HEK293T (cell line): ENCODE results near the gene COL1A1.

Experiments used
- CTCF ChIA-PET: fragments of 350-600 bp; formaldehyde crosslinking; extraction: SDS; loops from one replicate; lab custom pipeline; 2021; ENCODE audit warnings: antibody characterized with exemption, inconsistent platforms; lab: Yijun Ruan, JAX
- POLR2A ChIA-PET: fragments of 350-600 bp; formaldehyde crosslinking; extraction: SDS; loops from one replicate; lab custom pipeline; 2020; ENCODE audit warnings: antibody characterized with exemption, inconsistent platforms; lab: Yijun Ruan, JAX
- DNase-seq: peaks from one replicate; pipeline ENCODE4 v3.0.0; 2012; ENCODE audit warnings: mixed read lengths; ENCODE audit errors: extremely low spot score
- ARNT ChIP-seq: fragments of 450-650 bp; IDR thresholded peaks from 2 replicates; pipeline ENCODE4 v1.6.1; 2017; ENCODE audit warnings: mild to moderate bottlenecking
- BHLHE40 ChIP-seq: fragments of 450-650 bp; IDR thresholded peaks from 2 replicates; pipeline ENCODE4 v1.6.1; 2016; ENCODE audit warnings: mild to moderate bottlenecking, moderate library complexity, borderline replicate concordance
- CTBP1 ChIP-seq: fragments of 450-650 bp; IDR thresholded peaks from 2 replicates; pipeline ENCODE4 v1.6.1; 2016; ENCODE audit warnings: borderline replicate concordance
- ELF4 ChIP-seq: fragments of 450-650 bp; IDR thresholded peaks from 2 replicates; pipeline ENCODE4 v1.6.1; 2017; ENCODE audit warnings: antibody characterized with exemption
- FOXA1 ChIP-seq: fragments of 450-650 bp; IDR thresholded peaks from 2 replicates; pipeline ENCODE4 v1.6.1; 2016; ENCODE audit warnings: mild to moderate bottlenecking
- FOXK2 ChIP-seq: fragments of 450-650 bp; IDR thresholded peaks from 2 replicates; pipeline ENCODE4 v1.6.1; 2016; ENCODE audit warnings: mild to moderate bottlenecking
- FOXM1 ChIP-seq: fragments of 450-650 bp; IDR thresholded peaks from 2 replicates; pipeline ENCODE4 v1.6.1; 2017; ENCODE audit warnings: mild to moderate bottlenecking, borderline replicate concordance
- HDGF ChIP-seq: fragments of 450-650 bp; IDR thresholded peaks from 2 replicates; pipeline ENCODE4 v1.6.1; 2017; ENCODE audit warnings: antibody characterized with exemption, borderline replicate concordance
- L3MBTL2 ChIP-seq: fragments of 450-650 bp; conservative IDR thresholded peaks from 2 replicates; pipeline ENCODE4 v1.6.1; 2016; ENCODE audit warnings: mild to moderate bottlenecking
- LEF1 ChIP-seq: fragments of 450-650 bp; IDR thresholded peaks from 2 replicates; pipeline ENCODE4 v1.6.1; 2017; ENCODE audit warnings: mild to moderate bottlenecking, borderline replicate concordance
- NFRKB ChIP-seq: fragments of 450-650 bp; IDR thresholded peaks from 2 replicates; pipeline ENCODE4 v1.6.1; 2016; ENCODE audit warnings: mild to moderate bottlenecking, moderate library complexity
- PKNOX1 ChIP-seq: fragments of 450-650 bp; IDR thresholded peaks from 2 replicates; pipeline ENCODE4 v1.6.1; 2016
- SP1 ChIP-seq: fragments of 450-650 bp; IDR thresholded peaks from 2 replicates; pipeline ENCODE4 v1.6.1; 2017
- SUZ12 ChIP-seq: fragments of 450-650 bp; IDR thresholded peaks from 2 replicates; pipeline ENCODE4 v1.6.1; 2016; ENCODE audit warnings: mild to moderate bottlenecking
- TARDBP ChIP-seq: fragments of 450-650 bp; IDR thresholded peaks from 2 replicates; pipeline ENCODE4 v1.6.1; 2016
- ZNF384 ChIP-seq: fragments of 450-650 bp; IDR thresholded peaks from 2 replicates; pipeline ENCODE4 v1.6.1; 2016

Gene COL1A1

DNA sequence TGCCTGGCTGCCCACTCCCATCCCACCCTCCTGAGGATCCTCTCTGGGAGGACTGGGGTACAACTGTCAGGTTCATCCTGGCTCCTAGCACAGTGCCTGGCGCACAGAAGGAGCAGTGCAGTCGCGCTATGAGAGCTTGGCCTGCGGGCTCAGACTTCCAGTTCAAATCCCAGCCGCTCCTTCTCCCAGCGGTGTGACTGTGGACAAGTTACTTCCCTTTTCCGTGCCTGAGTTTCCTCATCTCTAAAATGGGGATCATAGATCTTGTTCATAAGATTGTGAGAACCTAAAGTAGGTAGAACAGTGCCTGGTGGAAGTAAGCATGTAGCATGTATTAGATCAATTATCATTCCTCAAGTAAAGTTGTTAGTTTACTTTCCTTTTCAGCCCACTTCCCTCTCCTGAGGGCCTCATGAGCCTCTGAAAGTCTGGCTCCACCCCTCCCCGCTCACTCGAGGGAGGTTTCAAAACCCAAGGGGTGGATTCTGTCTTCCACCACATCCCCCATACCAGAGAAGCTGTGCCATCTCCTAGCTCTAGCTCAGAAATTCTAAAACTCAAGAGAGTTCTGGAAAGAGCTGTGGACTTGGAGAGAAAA, 19.9 kb upstream of the COL1A1 start:
- TF ChIP-seq FOXM1 (no peak), TARDBP (no peak)
- DNase-seq: no peak
- POLR2A ChIA-PET: interaction anchor here (1.1 kb wide), 1 partner anchor 60 kb away, joined by 5 read pairs; no protein-coding TSS in a partner anchor
- CTCF ChIA-PET: no interaction called here

DNA sequence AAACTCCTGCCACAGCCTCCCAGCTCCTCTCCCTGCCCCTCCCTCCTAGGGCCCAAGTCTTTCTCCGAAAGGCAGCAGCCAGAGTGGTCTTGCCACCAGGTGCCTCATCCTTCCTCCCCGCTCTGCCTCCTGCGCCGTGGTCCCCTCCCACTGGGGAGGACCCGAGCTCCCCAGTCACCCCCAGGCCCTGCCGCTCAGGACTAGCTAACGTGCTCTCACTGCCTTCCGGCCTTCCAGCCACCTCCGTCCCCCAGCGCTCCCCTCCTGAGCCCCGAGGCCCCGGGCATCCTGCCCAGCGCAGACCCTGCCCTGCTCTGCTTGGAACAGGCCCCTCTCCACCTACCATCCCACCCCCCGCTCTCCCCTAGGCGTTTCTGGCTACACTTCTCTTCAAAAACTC, 19.4 kb upstream of the COL1A1 start:
- TF ChIP-seq LEF1 (no peak), ELF4 (no peak), NFRKB (no peak), L3MBTL2 (no peak)
- CTCF ChIA-PET: interaction anchor here (0.8 to 2.0 kb wide), 2 partner anchors 19 to 82 kb away, joined by 4 to 7 read pairs; partner anchors contain the start of gene COL1A1
- DNase-seq: no peak
- POLR2A ChIA-PET: interaction anchor here (1.1 kb wide), 1 partner anchor 60 kb away, joined by 5 read pairs; no protein-coding TSS in a partner anchor

DNA sequence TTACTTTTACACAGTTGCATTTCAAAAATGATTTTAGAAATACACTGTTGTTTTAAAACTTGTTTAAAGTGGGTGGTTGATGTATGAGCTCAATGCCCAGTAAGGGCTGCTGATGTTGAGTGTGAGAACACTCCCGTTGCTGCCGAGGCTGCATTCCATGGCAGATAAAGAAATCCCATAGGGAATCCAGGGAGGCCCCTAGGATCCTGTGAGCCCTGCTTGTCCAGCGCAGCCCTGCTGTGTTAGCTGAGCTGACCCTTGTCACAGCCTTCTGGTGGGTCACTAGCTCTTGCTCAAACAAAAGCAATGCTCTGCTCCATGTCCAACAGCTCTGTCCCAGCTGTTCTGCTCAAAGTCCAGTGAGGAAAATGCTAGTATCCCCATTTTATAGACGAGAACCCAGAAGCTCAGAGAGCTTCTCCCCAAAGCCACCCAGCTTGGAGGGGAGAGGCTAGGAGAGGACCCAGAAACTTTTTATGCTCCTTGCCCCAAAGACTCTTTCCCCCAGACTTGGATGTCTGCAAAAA, 18.6 kb upstream of the COL1A1 start:
- POLR2A ChIA-PET: interaction anchor here (1.1 kb wide), 1 partner anchor 59 kb away, joined by 5 read pairs; no protein-coding TSS in a partner anchor

DNA sequence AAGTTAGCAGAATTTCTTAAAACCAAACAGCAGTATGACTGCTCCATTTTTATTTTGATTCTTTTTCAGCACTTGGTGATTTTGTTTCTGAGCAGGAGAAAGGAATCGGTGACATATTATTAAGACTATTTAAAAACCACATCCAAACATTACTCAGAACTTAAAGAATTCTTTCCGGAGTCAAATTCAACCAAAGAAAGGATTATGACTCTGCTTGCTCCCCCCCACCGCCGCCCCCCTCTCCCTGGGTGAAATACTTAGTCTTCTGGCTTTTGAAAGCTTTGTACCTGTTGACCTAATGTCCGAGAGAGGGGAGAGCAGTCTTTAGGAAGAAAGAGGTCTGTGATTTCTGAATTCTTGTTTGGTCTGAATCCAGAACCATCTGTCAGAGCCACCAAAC, 17.9 kb upstream of the COL1A1 start:
- no peak for DNase-seq
- no peak for TF ChIP-seq LEF1
- no peak for TF ChIP-seq NFRKB
- no peak for TF ChIP-seq FOXA1
- TF ChIP-seq TARDBP: no peak
- TF ChIP-seq PKNOX1: no peak
- TF ChIP-seq ARNT: no peak
- TF ChIP-seq CTBP1: no peak
- no peak for TF ChIP-seq HDGF
- TF ChIP-seq ZNF384: no peak
- TF ChIP-seq BHLHE40: no peak
- no peak for TF ChIP-seq FOXK2
- no peak for TF ChIP-seq SUZ12
- no peak for TF ChIP-seq ELF4
- TF ChIP-seq FOXM1: no peak
- no peak for TF ChIP-seq L3MBTL2
- no peak for TF ChIP-seq SP1
- ChIA-PET POLR2A (no interaction called here), CTCF (interaction anchor here (0.6 to 2.0 kb wide), 2 partner anchors 18 to 53 kb away, joined by 4 to 7 read pairs; partner anchors contain the start of gene COL1A1)

More for the DNA sequence above, 18.6 kb upstream of the COL1A1 start:
- CTCF ChIA-PET: interaction anchor here (0.5 to 2.0 kb wide), 4 partner anchors 18 to 310 kb away, joined by 3 to 7 read pairs (median 4); partner anchors contain the start of gene COL1A1
- no peak for DNase-seq
- TF ChIP-seq NFRKB: no peak
- no peak for TF ChIP-seq CTBP1
- no peak for TF ChIP-seq SUZ12
- TF ChIP-seq FOXM1: no peak
- TF ChIP-seq LEF1: no peak
- TF ChIP-seq ZNF384: no peak
- no peak for TF ChIP-seq SP1
- TF ChIP-seq L3MBTL2: no peak
- TF ChIP-seq BHLHE40: no peak
- no peak for TF ChIP-seq FOXK2
- TF ChIP-seq HDGF: no peak

DNA sequence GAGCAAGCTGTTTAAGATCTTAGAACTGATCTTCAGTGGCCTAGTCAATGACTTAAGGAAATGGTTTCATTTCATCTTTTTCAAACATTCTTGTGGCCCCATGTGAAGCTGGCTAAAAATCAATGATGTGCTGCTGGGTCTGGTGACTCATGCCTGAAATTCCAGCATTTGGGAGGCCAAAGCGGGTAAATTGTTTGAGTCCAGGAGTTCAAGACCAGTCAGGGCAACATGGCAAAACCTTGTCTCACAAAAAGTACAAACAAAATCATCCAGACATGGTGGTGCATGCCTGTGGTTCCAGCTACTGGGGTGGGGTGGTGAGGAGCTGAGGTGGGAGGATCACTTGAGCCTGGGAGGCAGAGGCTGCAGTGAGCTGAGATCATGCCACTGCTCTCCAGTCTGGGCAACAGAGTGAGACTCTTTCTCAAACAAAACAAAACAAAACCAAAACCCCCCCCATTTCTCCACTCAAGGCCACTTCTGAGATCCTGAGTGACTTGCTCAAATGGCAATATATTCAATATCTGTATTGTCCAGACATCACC, 17.4 kb upstream of the COL1A1 start:
- CTCF ChIA-PET: interaction anchor here (2.0 kb wide), 1 partner anchor 17 kb away, joined by 7 read pairs; the partner anchor contains the start of gene COL1A1
- no peak for TF ChIP-seq ELF4
- TF ChIP-seq BHLHE40: no peak
- no peak for TF ChIP-seq NFRKB
- no peak for TF ChIP-seq PKNOX1
- TF ChIP-seq SP1: no peak
- no peak for TF ChIP-seq FOXA1
- TF ChIP-seq TARDBP: no peak
- no peak for TF ChIP-seq ZNF384
- no peak for TF ChIP-seq FOXM1
- TF ChIP-seq HDGF: no peak
- POLR2A ChIA-PET: interaction anchor here (0.7 kb wide), 1 partner anchor 90 kb away, joined by 3 read pairs; no protein-coding TSS in a partner anchor
- DNase-seq: no peak

- ChIA-PET CTCF (interaction anchor here (0.6 to 1.2 kb wide), 2 partner anchors 14 to 637 kb away, joined by 3 to 5 read pairs; no protein-coding TSS in a partner anchor), POLR2A (interaction anchor here (0.7 to 1.3 kb wide), 2 partner anchors 66 to 91 kb away, joined by 3 read pairs; no protein-coding TSS in a partner anchor)
- DNase-seq: no peak
- TF ChIP-seq FOXM1: no peak
- TF ChIP-seq BHLHE40: no peak
- TF ChIP-seq SP1: no peak
- no peak for TF ChIP-seq PKNOX1
- TF ChIP-seq ZNF384: no peak
- TF ChIP-seq SUZ12: no peak
- TF ChIP-seq ARNT: no peak
- no peak for TF ChIP-seq ELF4
- no peak for TF ChIP-seq LEF1
- TF ChIP-seq L3MBTL2: no peak
- TF ChIP-seq TARDBP: no peak
- no peak for TF ChIP-seq FOXA1
- no peak for TF ChIP-seq CTBP1
- no peak for TF ChIP-seq HDGF
- no peak for TF ChIP-seq FOXK2
Measured at GRCh38 chr17:50218071-50218759, 16.8 kb upstream of the COL1A1 start.
